ENCODE measurements around the gene RABL3.

RABL3 gene

GRCh38 chr3:120681506-120682038 lies 60.7 kb downstream of the RABL3 start:
- Histone ChIP-seq H3K4me3 (ENCODE audit: low read depth in 1 of 2, low read length in 2 of 2) (no peak overlapping the region), H3K36me3 (ENCODE audit: insufficient read depth, low read length) (no peaks in the 10 kb centered on the region), H3K9ac (ENCODE audit: low read depth, low read length) (no peak overlapping the region), H3K9me3 (ENCODE audit: insufficient read depth, low read length, severe bottlenecking) (no peaks in the 10 kb centered on the region), H3K4me2 (ENCODE audit: insufficient read depth, low read length) (no peak overlapping the region), H3K4me1 (ENCODE audit: insufficient read depth, low read length) (no peaks in the 10 kb centered on the region), H2AFZ (ENCODE audit: low read depth, low read length) (no peak overlapping the region), H3K27ac (ENCODE audit: low read length) (no peak overlapping the region), H4K20me1 (ENCODE audit: insufficient read depth, low read length) (no peaks in the 10 kb centered on the region), H3K27me3 (ENCODE audit: insufficient read depth, low read length, poor library complexity) (no peaks in the 10 kb centered on the region), H3K79me2 (ENCODE audit: insufficient read depth, low read length) (no peaks in the 10 kb centered on the region)
- DNase-seq (no peak), ATAC-seq (ENCODE audit: insufficient read depth, low read depth) (no peak)
- TF ChIP-seq EZH2 (IDR thresholded peaks at IDR 0.05; ENCODE audit: borderline replicate concordance, low read depth, low read length, severe bottlenecking): no peak
- no peak for TF ChIP-seq CTCF (IDR thresholded peaks at IDR 0.05; ENCODE audit: borderline replicate concordance, extremely low read depth, low read length, poor library complexity, severe bottlenecking)

GRCh38 chr3:120681018-120681417 lies 61.3 kb downstream of the RABL3 start:
- DNase-seq (no peak), ATAC-seq (ENCODE audit: insufficient read depth, low read depth) (no peak)
- no peaks in the 10 kb centered on the region for H3K4me1 ChIP-seq (ENCODE audit: insufficient read depth, low read length)
- TF ChIP-seq EZH2 (IDR thresholded peaks at IDR 0.05; ENCODE audit: borderline replicate concordance, low read depth, low read length, severe bottlenecking) (no peak), CTCF (IDR thresholded peaks at IDR 0.05; ENCODE audit: borderline replicate concordance, extremely low read depth, low read length, poor library complexity, severe bottlenecking) (no peak)
- H3K9ac ChIP-seq (ENCODE audit: low read depth, low read length): no peak overlapping the region
- H3K36me3 ChIP-seq (ENCODE audit: insufficient read depth, low read length): no peaks in the 10 kb centered on the region
- H3K9me3 ChIP-seq (ENCODE audit: insufficient read depth, low read length, severe bottlenecking): no peaks in the 10 kb centered on the region
- no peaks in the 10 kb centered on the region for H3K79me2 ChIP-seq (ENCODE audit: insufficient read depth, low read length)
- no peak overlapping the region for H3K4me2 ChIP-seq (ENCODE audit: insufficient read depth, low read length)
- no peak overlapping the region for H3K4me3 ChIP-seq (ENCODE audit: low read depth in 1 of 2, low read length in 2 of 2)
- no peak overlapping the region for H3K27ac ChIP-seq (ENCODE audit: low read length)
- no peaks in the 10 kb centered on the region for H3K27me3 ChIP-seq (ENCODE audit: insufficient read depth, low read length, poor library complexity)
- no peak overlapping the region for H2AFZ ChIP-seq (ENCODE audit: low read depth, low read length)
- no peaks in the 10 kb centered on the region for H4K20me1 ChIP-seq (ENCODE audit: insufficient read depth, low read length)

- no peaks in the 10 kb centered on the region for H3K27me3 ChIP-seq (ENCODE audit: insufficient read depth, low read length, poor library complexity)
- TF ChIP-seq CTCF (IDR thresholded peaks at IDR 0.05; ENCODE audit: borderline replicate concordance, extremely low read depth, low read length, poor library complexity, severe bottlenecking) (no peak), EZH2 (IDR thresholded peaks at IDR 0.05; ENCODE audit: borderline replicate concordance, low read depth, low read length, severe bottlenecking) (no peak)
- H3K27ac ChIP-seq (ENCODE audit: low read length): no peak overlapping the region
- H3K4me2 ChIP-seq (ENCODE audit: insufficient read depth, low read length): no peak overlapping the region
- H4K20me1 ChIP-seq (ENCODE audit: insufficient read depth, low read length): no peaks in the 10 kb centered on the region
- H3K4me1 ChIP-seq (ENCODE audit: insufficient read depth, low read length): no peaks in the 10 kb centered on the region
- no peaks in the 10 kb centered on the region for H3K36me3 ChIP-seq (ENCODE audit: insufficient read depth, low read length)
- ATAC-seq (ENCODE audit: insufficient read depth, low read depth) (no peak), DNase-seq (no peak)
- no peaks in the 10 kb centered on the region for H3K79me2 ChIP-seq (ENCODE audit: insufficient read depth, low read length)
- no peak overlapping the region for H2AFZ ChIP-seq (ENCODE audit: low read depth, low read length)
- no peak overlapping the region for H3K9ac ChIP-seq (ENCODE audit: low read depth, low read length)
- no peak overlapping the region for H3K4me3 ChIP-seq (ENCODE audit: low read depth in 1 of 2, low read length in 2 of 2)
- H3K9me3 ChIP-seq (ENCODE audit: insufficient read depth, low read length, severe bottlenecking): no peaks in the 10 kb centered on the region
Measured at GRCh38 chr3:120680193-120680894, 62.0 kb downstream of the RABL3 start.

Data from DND-41 (cell line).